Omental fat pad (tissue), 4 donors: Measurements from ENCODE around the gene TREM2. TPM values are rescaled to one million over a fixed set of nuclear protein-coding genes. Genes with fewer than 3 reads are reported as not detected.

Experiments used
- ATAC-seq: fragments of 150-250 bp; one replicate; pipeline ENCODE4 v1.9.1; 2016; ENCODE audit warnings: mild to moderate bottlenecking, moderate library complexity; ENCODE audit not compliant: low FRiP score
- DNase-seq: peaks from one replicate; pipeline ENCODE4 v3.0.0-alpha.2; 2019; ENCODE audit warnings: low spot score
- CTCF ChIP-seq, 3 donors: fragments of 450-650 bp; IDR thresholded peaks; one replicate each; pipeline ENCODE4 v1.5.1; 2016 to 2017; ENCODE audit warnings: antibody characterized with exemption in 3 of 3, mild to moderate bottlenecking in 3 of 3, moderate library complexity in 2 of 3
- total RNA-seq, 4 donors: library from RNA; depleted of rRNA; stranded (reverse); fragments of >200 nt; gene quantifications; one replicate each; pipeline ENCODE4 v1.1.0, GENCODE V29; 2016

Gene TREM2
- total RNA-seq, 4 donors from 2014 or later, result 3.1 to 119 (median 6.8) TPM; not detected in 1

- TF ChIP-seq CTCF (IDR thresholded peaks at IDR 0.05), result no peak
- no peak for DNase-seq
- no peak for ATAC-seq
Observed at GRCh38 chr6:41163419-41163717, 452 bp upstream of the TREM2 start.

- DNase-seq (no peak), ATAC-seq (no peak)
- no peak for TF ChIP-seq CTCF (IDR thresholded peaks at IDR 0.05)
Observed at GRCh38 chr6:41161851-41162552, 914 bp downstream of the TREM2 start.

GRCh38 chr6:41161380-41161779, 1.5 kb downstream of the TREM2 start:
- TF ChIP-seq CTCF (IDR thresholded peaks at IDR 0.05), result no peak
- DNase-seq, result no peak
- no peak for ATAC-seq

GRCh38 chr6:41160933-41161332, 2.0 kb downstream of the TREM2 start:
- no peak for ATAC-seq
- no peak for DNase-seq
- no peak for TF ChIP-seq CTCF (IDR thresholded peaks at IDR 0.05)

GRCh38 chr6:41159415-41160082, 3.4 kb downstream of the TREM2 start:
- no peak for TF ChIP-seq CTCF (IDR thresholded peaks at IDR 0.05)
- DNase-seq (no peak), ATAC-seq (no peak)

GRCh38 chr6:41157323-41157722, 5.6 kb downstream of the TREM2 start:
- TF ChIP-seq CTCF (IDR thresholded peaks at IDR 0.05), result no peak
- no peak for DNase-seq
- ATAC-seq, result no peak

GRCh38 chr6:41156771-41157170, 6.1 kb downstream of the TREM2 start:
- ATAC-seq (no peak), DNase-seq (no peak)
- TF ChIP-seq CTCF (IDR thresholded peaks at IDR 0.05), result no peak
